ENCODE results near the gene SEMA3G.
A peak's percentile ranks its signal among the peaks of the same experiment; 100 is the strongest.

The SEMA3G gene

GRCh38 chr3:52456800-52457183, 11.9 kb upstream of the SEMA3G start:
- intact Hi-C loops (cut with DNase I): loop anchor here (5.0 kb wide), 1 partner anchor 81 kb away; the partner anchor contains the start of gene UQCC5
- DNase-seq: no peak

- DNase-seq: peak in 17 of 42 donors; percentile 16 to 54 (median 35)
- intact Hi-C loops (cut with DNase I): loop anchor here (5.0 kb wide), 1 partner anchor 81 kb away; the partner anchor contains the start of gene UQCC5
Measured at GRCh38 chr3:52456169-52456799, 11.4 kb upstream of the SEMA3G start.

GRCh38 chr3:52455283-52456168, 10.6 kb upstream of the SEMA3G start, which contains the start of gene NISCH:
TSS of gene NISCH (plus strand) at chr3:52455604. CDS start at chr3:52455642, 38 bp downstream.
- intact Hi-C loops (cut with DNase I): loop anchor here (5.0 kb wide), 1 partner anchor 82 kb away; the partner anchor contains the start of gene UQCC5
- DNase-seq: peak; percentile 67 to 95 (median 90)

GRCh38 chr3:52454938-52455282, 10.0 kb upstream of the SEMA3G start:
- intact Hi-C loops (cut with DNase I): loop anchor here (5.0 kb wide), 1 partner anchor 82 kb away; the partner anchor contains the start of gene UQCC5
- DNase-seq: peak in 1 of 42 donors; percentile 8

GRCh38 chr3:52454250-52454937, 9.5 kb upstream of the SEMA3G start:
- intact Hi-C loops (cut with DNase I): no loop called here

GRCh38 chr3:52453496-52454249, 8.8 kb upstream of the SEMA3G start, which contains the start of gene TNNC1:
TSS of gene TNNC1 (minus strand) at chr3:52454041. CDS start at chr3:52454015, 26 bp downstream.
- no peak for DNase-seq
- intact Hi-C loops (cut with DNase I): no loop called here

More at GRCh38 chr3:52454250-52454937, 9.5 kb upstream of the SEMA3G start:
- DNase-seq: peak in 1 of 42 donors; percentile 27

- intact Hi-C loops (cut with DNase I): no loop called here
Measured at GRCh38 chr3:52452570-52453221, 7.8 kb upstream of the SEMA3G start.

GRCh38 chr3:52452126-52452525, 7.2 kb upstream of the SEMA3G start:
- intact Hi-C loops (cut with DNase I): no loop called here
- DNase-seq: no peak

More at GRCh38 chr3:52452570-52453221, 7.8 kb upstream of the SEMA3G start:
- DNase-seq: no peak

GRCh38 chr3:52451237-52452083, 6.6 kb upstream of the SEMA3G start:
- DNase-seq: no peak
- intact Hi-C loops (cut with DNase I): no loop called here

GRCh38 chr3:52450489-52451236, 5.8 kb upstream of the SEMA3G start:
- no peak for DNase-seq
- intact Hi-C loops (cut with DNase I): no loop called here

- intact Hi-C loops (cut with DNase I): no loop called here
- DNase-seq: no peak
Measured at GRCh38 chr3:52447512-52448355, 2.8 kb upstream of the SEMA3G start.

GRCh38 chr3:52446631-52447511, 2.0 kb upstream of the SEMA3G start:
- intact Hi-C loops (cut with DNase I): no loop called here
- DNase-seq: peak; percentile 28 to 88 (median 70)

- no peak for DNase-seq
- intact Hi-C loops (cut with DNase I): no loop called here
Measured at GRCh38 chr3:52446042-52446441, 1.1 kb upstream of the SEMA3G start.

- DNase-seq: no peak
- intact Hi-C loops (cut with DNase I): no loop called here
Measured at GRCh38 chr3:52443791-52444687, 864 bp downstream of the SEMA3G start.

All from head of caudate nucleus (tissue), 42 donors.